HG03575 (cell line): Measurements from ENCODE around the gene IL1B.

Experiments used
- ATAC-seq: cut with Tn5 transposase; IDR thresholded peaks from one replicate; pipeline ENCODE4 v1.9.1; 2021; ENCODE audit not compliant: unreplicated experiment, insufficient number of reproducible peaks, low FRiP score; ENCODE audit errors: extremely low read depth

IL1B gene

GRCh38 chr2:112831946-112832840 lies 4.4 kb downstream of the IL1B start:
- ATAC-seq: no peak

DNA sequence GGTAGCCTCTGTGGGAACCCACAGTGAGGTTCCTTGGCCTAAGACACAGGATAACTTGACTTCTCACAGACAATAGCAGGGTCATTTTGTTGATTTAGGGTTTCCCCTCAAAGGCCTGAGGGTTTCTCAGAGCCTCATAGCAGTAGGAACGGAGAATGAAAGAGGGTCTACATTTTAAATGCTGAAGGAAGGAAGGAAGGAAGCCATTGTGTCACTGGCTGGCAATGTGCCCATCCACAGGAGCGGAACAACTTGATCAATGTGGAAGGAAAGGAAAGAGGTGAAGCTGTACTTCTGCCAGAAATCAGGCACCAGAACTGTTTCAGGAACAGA lies 5.1 kb downstream of the IL1B start:
- no peak for ATAC-seq

- no peak for ATAC-seq
Measured at GRCh38 chr2:112830682-112831512, 5.7 kb downstream of the IL1B start.

DNA sequence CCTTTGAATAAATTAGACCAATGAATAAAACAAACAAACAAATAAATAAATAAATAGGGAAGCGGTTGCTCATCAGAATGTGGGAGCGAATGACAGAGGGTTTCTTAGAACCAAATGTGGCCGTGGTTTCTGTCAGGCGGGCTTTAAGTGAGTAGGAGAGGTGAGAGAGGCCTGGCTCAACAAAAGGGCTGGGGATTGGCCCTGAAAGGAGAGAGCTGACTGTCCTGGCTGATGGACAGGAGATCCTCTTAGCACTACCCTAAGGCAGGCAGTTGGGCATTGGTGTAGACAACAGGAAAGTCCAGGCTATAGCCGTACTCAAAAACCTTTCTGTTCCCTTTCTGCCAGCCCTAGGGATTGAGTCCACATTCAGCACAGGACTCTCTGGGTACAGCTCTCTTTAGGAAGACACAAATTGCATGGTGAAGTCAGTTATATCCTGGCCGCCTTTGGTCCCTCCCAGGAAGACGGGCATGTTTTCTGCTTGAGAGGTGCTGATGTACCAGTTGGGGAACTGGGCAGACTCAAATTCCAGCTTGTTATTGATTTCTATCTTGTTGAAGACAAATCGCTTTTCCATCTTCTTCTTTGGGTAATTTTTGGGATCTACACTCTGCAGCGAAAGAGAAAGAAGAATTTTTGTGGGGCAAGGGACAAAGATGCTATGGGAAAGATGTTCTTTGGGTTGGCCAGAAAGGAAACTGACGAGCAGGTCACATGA lies 6.5 kb downstream of the IL1B start:
- no peak for ATAC-seq

DNA sequence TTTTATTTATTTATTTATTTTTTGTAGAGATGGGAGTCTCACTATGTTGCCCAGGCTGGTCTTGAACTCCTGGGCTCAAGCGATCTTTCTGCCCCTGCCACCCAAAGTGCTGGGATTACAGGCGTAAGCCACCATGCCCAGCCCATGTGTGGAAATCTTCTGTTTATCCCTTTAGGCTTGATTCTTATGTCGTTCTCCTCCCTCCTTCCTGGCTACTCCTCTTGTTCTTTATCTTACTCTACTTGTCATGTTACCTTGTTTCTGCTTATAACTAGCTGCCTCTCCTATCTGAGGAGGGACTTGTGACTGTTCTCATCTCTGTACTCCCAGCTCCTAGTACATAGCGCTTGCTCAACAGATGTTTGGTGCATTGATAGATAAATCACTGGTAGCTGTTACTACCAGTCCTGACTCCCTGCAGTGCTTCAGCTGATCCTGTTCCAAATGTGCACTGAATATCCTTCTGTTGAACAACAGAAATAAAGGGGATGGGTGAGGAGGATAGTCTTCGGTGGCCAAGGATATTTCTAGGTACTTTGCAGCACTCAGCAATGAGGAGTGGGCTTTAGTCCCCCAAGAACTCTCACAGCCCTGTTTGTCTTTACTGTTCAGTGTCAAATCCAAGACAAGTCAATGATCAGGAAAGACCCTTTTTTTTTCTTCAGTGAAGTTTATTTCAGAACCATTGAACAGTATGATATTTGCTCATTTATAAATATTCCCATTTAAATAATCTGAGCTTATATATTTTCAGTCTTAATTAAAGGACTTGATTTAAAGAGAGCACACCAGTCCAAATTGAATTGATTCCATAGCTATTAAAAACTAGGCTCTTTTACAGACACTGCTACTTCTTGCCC lies 7.2 kb downstream of the IL1B start:
- ATAC-seq: no peak

- ATAC-seq: no peak
Measured at GRCh38 chr2:112828251-112828691, 8.3 kb downstream of the IL1B start.

GRCh38 chr2:112827604-112828185 lies 8.9 kb downstream of the IL1B start:
- no peak for ATAC-seq

DNA sequence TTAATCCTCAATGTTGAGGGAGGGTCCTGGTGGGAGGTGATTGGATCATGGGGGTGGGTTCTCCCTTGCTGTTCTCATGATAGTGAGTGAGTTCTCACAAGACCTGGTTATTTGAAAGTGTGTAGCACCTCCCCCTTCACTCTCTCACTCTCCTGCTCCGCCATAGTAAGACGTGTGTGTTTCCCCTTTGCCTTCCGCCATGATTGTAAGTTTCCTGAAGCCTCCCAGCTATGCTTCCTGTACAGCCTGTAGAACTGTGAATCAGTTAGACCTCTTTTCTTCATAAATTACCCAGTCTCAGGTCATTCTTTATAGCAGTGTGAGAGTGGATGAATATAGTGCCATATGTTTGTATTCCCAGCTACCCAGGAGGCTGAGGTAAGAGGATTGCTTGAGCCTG lies 9.6 kb downstream of the IL1B start:
- no peak for ATAC-seq

DNA sequence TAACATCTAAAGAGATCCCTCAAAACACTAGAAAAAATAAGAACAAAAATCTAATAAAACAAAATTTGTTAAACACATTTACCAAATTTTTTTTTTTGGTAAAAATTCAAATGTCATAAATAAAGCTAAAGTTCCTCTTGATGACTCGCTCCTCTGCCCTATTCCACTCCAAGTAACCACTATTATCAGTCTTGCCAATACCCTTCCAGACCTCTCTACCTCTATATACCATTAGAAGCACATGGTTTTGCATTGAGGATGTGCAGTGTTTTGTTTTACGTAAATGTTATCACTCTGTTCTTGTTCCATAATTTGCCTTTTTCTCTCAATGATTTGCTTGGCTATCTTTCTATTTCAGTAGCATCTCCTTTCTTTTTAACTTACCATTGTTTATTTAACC lies 10.9 kb downstream of the IL1B start:
- no peak for ATAC-seq

DNA sequence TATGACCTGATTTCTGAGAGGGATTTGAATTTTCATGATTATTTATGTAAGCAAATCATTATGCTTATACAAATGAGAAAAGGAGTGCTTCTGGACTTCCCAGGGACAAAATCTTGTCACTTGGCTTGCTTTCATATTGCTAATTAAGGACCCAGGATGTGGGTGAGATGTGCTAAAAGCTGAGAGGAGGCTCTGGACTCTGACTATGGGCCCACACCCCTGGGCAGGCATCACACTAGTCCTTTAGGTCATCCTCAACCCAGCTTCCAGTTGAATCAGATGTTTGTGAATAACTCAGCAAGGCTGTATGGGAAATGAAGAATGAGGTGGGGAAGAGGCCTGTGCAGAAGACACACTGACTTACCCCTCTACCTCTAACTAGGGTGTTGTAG lies 11.9 kb downstream of the IL1B start:
- no peak for ATAC-seq

DNA sequence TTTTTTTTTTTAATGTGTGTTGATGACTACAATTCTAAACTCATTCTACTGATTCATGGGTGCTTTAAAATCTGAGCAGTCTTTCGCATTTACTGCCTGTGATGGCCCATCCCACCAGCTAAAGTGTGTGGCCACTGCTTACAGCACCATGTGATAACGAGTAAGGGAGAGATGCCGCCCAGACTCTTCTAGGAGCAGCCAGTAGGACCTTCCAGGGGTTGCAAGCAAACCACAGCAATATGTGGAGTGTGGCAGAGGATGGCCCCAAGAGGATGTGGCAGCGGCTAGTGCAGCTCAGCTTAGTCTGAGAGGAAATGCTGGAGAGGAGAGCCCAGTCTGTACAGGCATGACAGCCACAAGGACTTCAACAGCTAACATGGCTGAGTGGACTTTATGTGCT lies 14.9 kb downstream of the IL1B start:
- ATAC-seq: no peak

- peak; percentile 63 for ATAC-seq
Measured at GRCh38 chr2:112821142-112821541, 15.4 kb downstream of the IL1B start.

- ATAC-seq: no peak
Measured at GRCh38 chr2:112820343-112820742, 16.2 kb downstream of the IL1B start.

DNA sequence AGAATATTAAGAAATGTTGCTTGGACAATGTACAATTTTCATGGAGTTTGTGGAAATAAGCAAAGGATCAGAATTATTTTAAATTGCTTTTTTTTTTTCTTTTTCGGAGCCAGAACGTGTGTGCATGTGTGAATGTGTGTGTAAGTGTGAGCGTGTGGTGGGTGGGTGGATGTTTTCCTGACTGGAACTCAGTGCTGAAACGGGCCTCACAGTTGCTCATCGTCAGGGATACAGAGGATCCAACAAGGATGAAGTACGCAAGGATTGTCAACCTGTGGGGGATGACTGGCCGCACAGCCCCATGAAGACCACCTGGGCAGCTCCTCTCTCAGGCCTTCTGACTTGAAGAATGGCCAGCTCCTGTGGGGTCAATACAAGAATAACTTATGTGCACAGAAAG lies 17.5 kb downstream of the IL1B start:
- no peak for ATAC-seq

DNA sequence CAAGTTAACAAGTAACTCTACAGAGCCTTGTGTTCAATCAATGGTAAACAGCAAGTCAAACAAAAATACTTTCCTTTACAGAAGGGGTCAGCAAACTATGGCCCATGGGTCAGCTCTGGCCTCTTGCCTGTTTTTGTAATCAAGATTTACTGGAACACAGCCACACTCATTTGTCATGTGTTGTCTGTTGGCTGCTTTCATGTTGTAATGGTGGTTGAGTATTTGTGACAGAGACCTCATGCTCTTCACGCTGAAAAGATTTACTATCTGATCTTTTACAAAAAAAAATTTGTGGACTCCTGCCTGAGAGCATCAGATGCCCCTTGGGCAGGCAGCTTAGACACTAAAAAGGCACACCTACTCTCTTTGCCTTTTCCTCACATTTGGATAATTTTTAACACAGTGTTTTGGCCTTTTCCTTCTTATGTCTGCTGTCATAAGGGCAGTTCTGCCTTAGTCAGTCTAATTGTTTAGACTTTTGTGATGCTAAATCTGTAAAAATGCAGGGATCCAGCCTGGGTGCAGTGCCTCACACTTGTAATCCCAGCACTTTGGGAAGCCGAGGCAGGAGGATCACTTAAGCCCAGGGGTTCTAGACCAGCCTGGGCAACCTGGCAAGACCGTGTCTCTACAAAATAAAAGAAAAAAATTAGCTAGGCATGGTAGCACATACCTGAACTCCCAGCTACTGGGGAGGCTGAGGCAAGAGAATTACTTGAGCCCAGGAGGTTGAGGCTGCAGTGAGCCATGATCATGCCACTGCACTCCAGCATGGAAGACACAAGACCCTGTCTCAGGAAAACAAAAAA lies 18.3 kb downstream of the IL1B start:
- no peak for ATAC-seq

DNA sequence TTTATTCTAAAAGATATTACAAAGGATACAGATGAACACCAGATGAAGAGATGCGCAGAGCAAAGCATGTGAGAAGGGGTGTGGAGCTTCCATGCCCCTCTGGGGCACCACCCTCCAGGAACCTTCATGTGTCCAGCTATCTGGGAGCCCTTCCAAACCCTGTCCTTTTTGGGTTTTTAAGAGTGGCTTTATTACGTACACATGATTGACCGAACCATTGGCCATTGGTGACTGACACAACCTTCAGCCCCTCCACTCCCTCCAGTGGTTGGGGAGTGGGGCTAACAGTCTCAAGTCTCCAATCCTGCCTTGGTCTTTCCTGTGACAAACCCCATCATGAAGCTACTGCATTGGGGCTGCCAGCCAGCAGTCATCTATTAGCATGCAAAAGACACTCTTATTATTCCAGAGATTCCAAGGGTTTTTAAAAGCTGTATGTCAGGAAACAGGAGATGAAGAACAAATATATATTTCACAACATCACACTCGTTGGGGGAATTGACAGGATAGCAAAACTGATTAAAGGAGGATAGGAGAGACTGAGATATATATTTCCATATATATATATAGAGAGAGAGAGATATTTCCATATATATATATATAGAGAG lies 19.4 kb downstream of the IL1B start:
- no peak for ATAC-seq

DNA sequence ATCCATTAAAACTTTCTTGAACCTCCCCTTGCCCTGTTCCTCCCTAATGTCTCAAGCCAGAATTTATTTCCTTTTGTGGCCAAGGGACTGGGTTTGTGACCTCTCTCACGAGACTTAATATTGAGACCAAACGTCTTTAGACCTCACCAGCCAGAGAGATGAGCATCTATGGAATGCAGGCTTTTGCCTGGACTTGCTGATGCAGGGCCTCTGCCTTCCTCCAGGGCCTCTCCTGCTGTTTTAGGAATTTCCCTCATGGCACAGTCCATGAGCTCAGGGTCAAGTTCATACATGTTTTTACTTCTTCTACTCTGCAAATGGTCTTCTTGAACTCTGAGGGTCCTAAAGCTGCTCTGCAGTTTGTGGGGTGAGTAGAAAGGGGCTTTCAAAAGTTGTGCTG lies 22.3 kb downstream of the IL1B start:
- no peak for ATAC-seq
